ENCODE measurements around the gene SLC9A3. TPM values are rescaled to one million over a fixed set of nuclear protein-coding genes. Genes with fewer than 3 reads are reported as not detected.
A peak's percentile ranks its signal among the peaks of the same experiment; 100 is the strongest.

The SLC9A3 gene
- total RNA-seq, 1 donor = 1.8 TPM

DNA sequence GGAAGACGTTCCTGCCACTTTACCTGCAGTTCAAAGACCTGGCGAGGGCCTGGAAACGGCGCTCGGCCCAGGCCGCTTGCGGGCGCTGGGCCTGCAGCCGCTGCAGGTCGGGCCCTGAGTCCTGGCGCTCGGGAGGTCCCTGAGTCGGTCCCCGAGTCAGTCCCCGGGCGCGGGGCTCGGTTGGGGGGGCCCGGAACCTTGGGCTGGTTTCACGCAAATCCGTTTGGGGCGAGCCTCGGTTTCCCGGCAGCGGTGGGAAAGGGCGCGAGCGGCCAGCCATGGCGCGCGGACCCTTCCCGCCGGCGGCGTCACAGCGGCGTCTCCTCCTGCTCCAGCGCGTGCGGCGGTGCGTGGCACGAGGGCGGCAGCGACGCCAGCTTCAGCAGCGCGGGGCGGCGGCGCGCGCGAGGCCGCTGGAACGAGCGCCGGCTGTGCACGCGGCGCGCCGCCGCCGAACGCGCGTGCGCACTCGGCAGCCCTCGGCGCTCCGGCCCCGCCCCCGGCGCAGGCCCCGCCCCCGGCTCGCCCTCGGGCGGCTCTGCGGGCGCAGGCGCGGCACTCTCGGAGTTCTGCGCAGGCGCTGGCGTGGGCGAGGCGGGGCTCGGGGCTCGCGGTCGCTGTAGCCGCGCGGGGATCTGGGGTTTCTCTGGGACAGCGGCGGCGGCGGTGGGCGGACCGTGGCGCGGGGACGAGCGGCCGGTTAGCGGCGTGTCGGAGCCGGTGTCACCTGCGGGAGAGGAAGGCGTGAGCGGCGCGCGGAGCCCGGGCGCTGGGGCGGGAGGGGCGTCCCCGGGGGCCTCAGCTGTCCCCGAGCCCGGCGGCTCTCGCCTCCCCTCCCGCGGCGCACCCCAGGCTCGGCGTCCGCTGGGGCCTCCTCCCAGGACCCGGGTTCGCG, 51.3 kb downstream of the SLC9A3 start:
- peak; percentile 71 for DNase-seq (ENCODE audit: low read depth)
- no peak for TF ChIP-seq CTCF (IDR thresholded peaks at IDR 0.05; ENCODE audit: insufficient read depth, low read length)
- peak overlapping the region; percentile 81 for H3K4me3 ChIP-seq (ENCODE audit: low read depth, low read length)

DNA sequence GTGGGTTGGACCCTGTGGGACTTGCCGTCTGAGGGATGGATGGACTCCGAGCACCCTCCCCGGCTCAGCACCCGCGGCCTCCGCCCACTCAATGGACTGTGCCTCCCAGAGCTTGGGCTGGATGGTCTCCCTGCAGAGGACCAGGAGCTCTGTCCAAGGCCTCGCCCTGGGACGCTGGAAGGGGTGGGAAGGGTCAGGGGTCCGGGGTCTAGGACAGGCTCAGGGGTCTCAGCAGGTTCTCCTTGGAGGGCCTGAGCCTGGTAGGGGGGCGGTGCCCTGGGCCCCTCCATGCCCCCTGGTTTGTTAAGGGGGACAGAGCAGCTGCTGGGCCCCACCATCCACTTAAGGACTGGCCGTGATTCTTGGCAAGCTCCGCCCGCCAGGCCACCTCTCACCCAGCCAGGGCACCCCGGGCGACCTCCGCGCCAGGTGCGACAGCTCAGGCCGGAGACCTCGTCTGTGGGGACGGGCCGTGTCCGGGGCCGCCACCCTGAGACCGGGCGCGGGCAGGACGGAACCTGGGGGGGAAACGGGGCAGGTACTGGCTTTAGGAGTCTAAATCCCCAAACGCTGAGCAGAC, 52.1 kb downstream of the SLC9A3 start:
- DNase-seq (ENCODE audit: low read depth) = peak; percentile 13
- TF ChIP-seq CTCF (IDR thresholded peaks at IDR 0.05; ENCODE audit: insufficient read depth, low read length) = no peak
- H3K4me3 ChIP-seq (ENCODE audit: low read depth, low read length) = peak overlapping the region; percentile 81

DNA sequence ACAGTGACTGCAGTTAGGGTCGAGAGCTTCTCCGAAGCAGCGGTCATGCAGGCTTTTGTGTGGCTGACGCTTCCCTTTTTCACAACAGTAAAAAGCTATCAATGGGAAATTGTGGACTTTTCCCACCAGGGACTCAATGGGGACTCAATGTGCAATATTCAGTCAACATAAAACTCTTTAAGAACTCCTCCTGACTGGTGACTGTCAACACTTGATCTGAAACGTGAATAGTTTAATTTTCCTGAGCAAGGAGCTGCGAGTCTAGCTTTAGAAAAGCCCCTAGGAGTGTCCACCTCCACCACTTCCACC, 52.5 kb downstream of the SLC9A3 start:
- peak overlapping the region; percentile 81 for H3K4me3 ChIP-seq (ENCODE audit: low read depth, low read length)
- DNase-seq (ENCODE audit: low read depth) = peak; percentile 3
- no peak for TF ChIP-seq CTCF (IDR thresholded peaks at IDR 0.05; ENCODE audit: insufficient read depth, low read length)

DNA sequence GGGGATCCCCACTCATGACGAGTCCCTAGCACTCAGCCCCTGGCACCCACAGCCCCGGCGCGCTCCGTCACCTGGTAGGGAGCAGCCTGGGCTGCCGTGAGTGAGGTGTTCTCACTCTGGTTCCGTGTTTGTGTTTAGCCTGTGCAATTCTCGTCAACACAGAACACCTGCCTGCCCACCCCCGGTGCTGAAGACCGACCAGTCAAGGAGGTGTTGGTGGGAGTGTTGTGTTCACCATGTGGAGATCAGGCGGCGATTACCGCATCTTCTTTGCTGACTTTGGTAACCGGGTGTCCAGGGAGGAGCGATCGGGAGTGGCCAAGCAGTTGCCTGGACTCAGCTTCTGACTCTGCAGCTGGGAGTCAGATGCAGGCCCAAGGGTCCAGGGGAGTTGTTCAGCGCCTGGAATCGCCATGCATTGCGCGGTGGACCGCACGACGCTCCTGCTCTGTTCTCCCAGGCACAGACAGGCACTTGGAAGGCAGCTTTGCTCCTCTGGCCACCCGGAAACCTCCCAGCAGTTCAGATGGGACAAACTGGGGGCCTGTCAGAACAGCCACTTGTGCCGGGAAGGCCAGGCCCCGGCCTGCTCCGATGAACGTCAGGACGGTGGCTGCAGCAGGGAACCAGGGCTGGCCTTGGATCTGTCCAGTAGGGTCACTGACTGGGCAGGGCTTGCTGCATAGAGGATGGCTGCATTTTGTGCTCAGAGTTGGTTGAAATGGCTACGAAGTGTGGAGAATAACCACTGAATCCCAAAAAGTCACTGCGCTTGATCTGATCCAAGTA, 53.1 kb downstream of the SLC9A3 start:
- TF ChIP-seq CTCF (IDR thresholded peaks at IDR 0.05; ENCODE audit: insufficient read depth, low read length) = no peak
- peak overlapping the region; percentile 81 for H3K4me3 ChIP-seq (ENCODE audit: low read depth, low read length)
- no peak for DNase-seq (ENCODE audit: low read depth)

GRCh38 chr5:469752-470483, 54.3 kb downstream of the SLC9A3 start:
- no peak for DNase-seq (ENCODE audit: low read depth)
- no peak for TF ChIP-seq CTCF (IDR thresholded peaks at IDR 0.05; ENCODE audit: insufficient read depth, low read length)
- no peak overlapping the region for H3K4me3 ChIP-seq (ENCODE audit: low read depth, low read length)

DNA sequence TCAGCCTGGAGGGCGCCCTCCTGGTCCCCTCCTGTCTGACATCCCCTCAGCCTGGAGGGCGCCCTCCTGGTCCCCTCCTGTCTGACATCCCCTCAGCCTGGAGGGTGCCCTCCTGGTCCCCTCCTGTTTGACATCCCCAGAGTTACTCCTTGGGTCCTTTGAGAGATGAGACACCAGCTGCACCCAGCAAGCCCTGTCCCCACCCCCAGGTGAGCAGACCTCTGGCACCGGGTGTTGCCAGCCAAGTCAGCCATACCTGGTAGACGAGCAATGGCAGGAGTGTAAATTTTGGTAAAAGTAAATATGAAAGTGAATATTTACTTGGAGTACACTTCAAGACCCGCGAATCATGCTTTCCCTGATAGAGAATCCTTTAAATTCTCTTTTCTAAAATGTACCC, 55.8 kb downstream of the SLC9A3 start:
- H3K4me3 ChIP-seq (ENCODE audit: low read depth, low read length) = no peak overlapping the region
- no peak for TF ChIP-seq CTCF (IDR thresholded peaks at IDR 0.05; ENCODE audit: insufficient read depth, low read length)
- no peak for DNase-seq (ENCODE audit: low read depth)
